Activated naive CD4-positive, alpha-beta T cell treated with anti-CD3 and anti-CD28 coated beads for 36 hours (primary cell): Measurements from ENCODE around the gene PLEKHN1. TPM values are rescaled to one million over a fixed set of nuclear protein-coding genes. Genes with fewer than 3 reads are reported as not detected.
A peak's percentile ranks its signal among the peaks of the same experiment; 100 is the strongest.

Experiments
- CTCF ChIA-PET: fragments of 350-600 bp; sonication (Branson Sonifier 250); formaldehyde crosslinking; loops from one replicate; lab custom pipeline; 2021; ENCODE audit warnings: antibody characterized with exemption; lab: Charles Lee
- DNase-seq: peaks from one replicate; pipeline ENCODE4 v3.0.0-alpha.2; 2020
- H3K27ac Mint-ChIP-seq: one replicate; pipeline ENCODE4 v1.8.0; 2021; ENCODE audit warnings: mild to moderate bottlenecking, mixed read lengths
- H3K27me3 Mint-ChIP-seq: one replicate; pipeline ENCODE4 v1.8.0; 2021; ENCODE audit warnings: low read depth, mixed read lengths
- H3K36me3 Mint-ChIP-seq: one replicate; pipeline ENCODE4 v1.8.0; 2021; ENCODE audit warnings: low read depth, mixed read lengths
- H3K4me1 Mint-ChIP-seq: one replicate; pipeline ENCODE4 v1.8.0; 2021; ENCODE audit warnings: low read depth, mixed read lengths
- H3K4me3 Mint-ChIP-seq: one replicate; pipeline ENCODE4 v1.8.0; 2021; ENCODE audit warnings: mild to moderate bottlenecking, moderate library complexity, mixed read lengths
- H3K9me3 Mint-ChIP-seq: one replicate; pipeline ENCODE4 v1.8.0; 2021; ENCODE audit warnings: mixed read lengths
- intact Hi-C: fragments of 100-400 bp; cut with micrococcal nuclease; formaldehyde crosslinking; loops from one replicate; pipeline ENCODE4 v1.15.1; 2023
- total RNA-seq, 2 experiments: library from RNA; stranded (reverse); gene quantifications; one replicate each; pipeline ENCODE4 v1.2.3, GENCODE V29; 2021

PLEKHN1 gene
- total RNA-seq, 2 experiments from 2014 or later, result 0.52 to 0.69 TPM

DNA sequence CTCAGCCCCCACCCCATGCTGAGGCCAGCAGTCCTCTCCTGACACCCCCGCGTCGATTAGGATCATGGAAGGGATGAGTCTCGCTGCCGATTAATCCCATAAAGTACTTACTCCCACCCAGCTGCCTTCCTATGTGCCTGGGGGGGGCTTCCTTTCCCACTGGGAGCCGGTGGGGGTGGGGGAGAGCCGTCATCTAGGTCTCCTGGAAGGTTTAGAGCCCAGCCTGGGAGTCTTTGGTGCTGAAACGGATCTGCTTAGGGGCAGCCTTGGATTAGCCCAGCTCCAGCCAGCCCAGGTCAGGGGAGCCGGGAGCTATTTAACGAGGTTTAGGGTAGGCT lies 32.7 kb upstream of the PLEKHN1 start:
- intact Hi-C loops, result no loop called here
- no peak for DNase-seq
- no peak overlapping the region for H3K4me3 Mint-ChIP-seq
- H3K9me3 Mint-ChIP-seq, result no peaks in the 10 kb centered on the region
- H3K4me1 Mint-ChIP-seq, result peaks cover 6% of the 10 kb centered on the region
- H3K27ac Mint-ChIP-seq, result no peak overlapping the region
- H3K27me3 Mint-ChIP-seq, result peaks cover 22% of the 10 kb centered on the region
- CTCF ChIA-PET, result no interaction called here
- no peaks in the 10 kb centered on the region for H3K36me3 Mint-ChIP-seq

DNA sequence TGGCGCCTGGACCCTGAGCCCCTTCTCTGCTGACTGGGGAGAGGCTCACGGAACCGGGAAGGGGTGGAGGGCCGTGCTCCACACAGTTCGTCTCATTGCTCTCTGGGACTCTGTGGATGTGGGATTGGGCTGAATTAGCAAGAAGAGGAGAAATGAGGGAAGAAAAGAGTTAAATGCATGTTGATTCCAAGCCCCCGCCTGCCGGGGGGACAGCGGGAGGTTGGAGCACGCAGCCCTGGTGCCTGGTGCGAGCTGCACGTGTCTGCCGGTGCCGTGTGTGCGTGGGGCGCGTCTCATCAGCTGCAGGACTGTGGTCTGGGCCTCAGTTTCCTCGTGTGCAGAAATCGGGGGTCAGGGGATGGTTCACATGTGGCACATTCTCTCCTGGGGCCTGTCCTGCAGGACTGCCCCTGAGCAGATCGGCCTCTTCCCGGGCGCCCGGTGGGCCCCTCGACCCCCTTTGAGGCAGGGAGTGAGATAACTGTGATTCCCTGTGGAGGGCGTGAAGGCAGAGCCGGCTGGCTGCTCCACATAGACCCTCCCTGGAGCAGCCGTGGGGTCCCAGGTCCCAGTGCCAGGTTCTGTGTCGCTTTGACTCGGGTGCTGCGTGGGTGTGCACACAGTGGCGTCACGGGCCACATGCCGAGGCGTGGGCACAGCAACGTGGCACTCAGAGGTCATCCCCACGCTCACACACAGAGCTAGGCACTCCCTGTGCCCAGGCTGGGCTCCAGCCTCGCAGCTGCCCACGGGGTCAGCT lies 31.1 kb upstream of the PLEKHN1 start:
- H3K27me3 Mint-ChIP-seq, result peaks cover 25% of the 10 kb centered on the region
- peaks cover 6% of the 10 kb centered on the region for H3K4me1 Mint-ChIP-seq
- no peaks in the 10 kb centered on the region for H3K9me3 Mint-ChIP-seq
- intact Hi-C loops, result no loop called here
- no peak overlapping the region for H3K4me3 Mint-ChIP-seq
- H3K36me3 Mint-ChIP-seq, result no peaks in the 10 kb centered on the region
- CTCF ChIA-PET, result no interaction called here
- H3K27ac Mint-ChIP-seq, result no peak overlapping the region
- no peak for DNase-seq

DNA sequence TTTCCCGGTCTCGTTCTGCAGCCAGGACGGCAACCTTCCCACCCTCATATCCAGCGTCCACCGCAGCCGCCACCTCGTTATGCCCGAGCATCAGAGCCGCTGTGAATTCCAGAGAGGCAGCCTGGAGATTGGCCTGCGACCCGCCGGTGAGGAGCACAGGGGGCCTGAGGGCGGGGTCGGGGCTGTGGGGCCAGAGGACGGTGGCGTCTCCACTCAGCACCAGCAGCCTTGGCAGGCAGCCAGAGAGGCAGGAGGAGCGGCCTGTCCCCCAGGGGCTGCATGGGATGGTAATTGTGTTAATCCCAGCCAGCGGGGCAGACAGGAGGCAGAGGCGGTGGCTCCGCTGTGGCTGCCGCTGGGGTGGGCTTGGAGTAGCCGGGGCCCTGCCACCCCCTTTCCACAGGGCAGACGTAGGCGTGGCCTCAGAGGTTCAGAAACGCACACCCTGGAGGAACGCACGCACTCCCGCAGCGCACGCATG lies 30.5 kb upstream of the PLEKHN1 start:
- Mint-ChIP-seq H3K27me3 (peaks cover 28% of the 10 kb centered on the region), H3K4me1 (peaks cover 8% of the 10 kb centered on the region)

DNA sequence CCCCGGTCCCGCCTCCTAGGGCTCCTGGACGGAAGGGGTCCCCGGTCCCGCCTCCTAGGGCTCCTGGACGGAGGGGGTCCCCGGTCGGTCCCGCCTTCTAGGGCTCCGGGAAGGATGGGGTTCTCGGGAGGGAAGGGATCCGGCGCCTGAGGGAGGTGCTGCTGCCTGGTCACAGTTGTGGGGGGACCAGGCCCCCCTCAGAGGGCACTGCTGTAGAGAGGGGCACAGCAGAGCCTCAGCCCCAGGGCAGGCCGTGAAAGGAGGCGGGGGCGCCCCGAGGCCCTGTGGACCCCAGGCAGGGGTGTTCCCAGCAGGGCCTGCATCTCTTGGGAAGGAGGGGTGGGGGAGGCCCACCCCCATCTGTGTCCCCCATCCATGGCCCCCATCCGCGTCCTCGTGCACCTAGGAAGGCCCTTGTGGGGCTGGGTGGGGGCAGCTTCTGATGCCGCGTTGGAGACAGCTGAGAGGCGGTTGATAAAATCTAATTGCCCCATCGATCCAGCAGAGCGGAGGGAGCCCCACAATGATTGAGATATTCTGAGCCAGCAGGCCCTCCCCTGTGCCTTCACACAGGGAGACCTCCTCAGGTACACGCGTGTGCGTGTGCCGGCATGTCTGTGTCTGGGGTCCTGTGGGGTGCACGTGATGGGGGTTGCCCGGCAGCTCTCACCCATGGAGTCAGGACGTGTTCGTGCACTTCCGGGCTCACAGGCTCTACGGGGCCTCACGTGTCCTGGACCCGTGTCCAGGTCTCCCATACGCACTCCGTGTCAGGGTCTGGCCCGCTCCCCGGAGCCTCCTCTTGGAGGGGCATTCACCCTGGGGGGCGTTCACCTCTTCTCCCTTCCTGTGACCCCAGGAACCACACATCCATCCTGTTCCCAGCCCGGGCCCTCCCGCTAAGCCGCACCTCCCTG lies 29.7 kb upstream of the PLEKHN1 start:
- peaks cover 13% of the 10 kb centered on the region for H3K4me1 Mint-ChIP-seq
- no peaks in the 10 kb centered on the region for H3K36me3 Mint-ChIP-seq
- peaks cover 28% of the 10 kb centered on the region for H3K27me3 Mint-ChIP-seq
- H3K9me3 Mint-ChIP-seq, result no peaks in the 10 kb centered on the region
- no peak for DNase-seq
- no peak overlapping the region for H3K4me3 Mint-ChIP-seq
- H3K27ac Mint-ChIP-seq, result no peak overlapping the region
- intact Hi-C loops, result no loop called here
- CTCF ChIA-PET, result no interaction called here

More for the DNA sequence above, 30.5 kb upstream of the PLEKHN1 start:
- CTCF ChIA-PET, result no interaction called here
- Mint-ChIP-seq H3K36me3 (no peaks in the 10 kb centered on the region), H3K4me3 (no peak overlapping the region), H3K9me3 (no peaks in the 10 kb centered on the region), H3K27ac (no peak overlapping the region)
- intact Hi-C loops, result no loop called here
- no peak for DNase-seq

DNA sequence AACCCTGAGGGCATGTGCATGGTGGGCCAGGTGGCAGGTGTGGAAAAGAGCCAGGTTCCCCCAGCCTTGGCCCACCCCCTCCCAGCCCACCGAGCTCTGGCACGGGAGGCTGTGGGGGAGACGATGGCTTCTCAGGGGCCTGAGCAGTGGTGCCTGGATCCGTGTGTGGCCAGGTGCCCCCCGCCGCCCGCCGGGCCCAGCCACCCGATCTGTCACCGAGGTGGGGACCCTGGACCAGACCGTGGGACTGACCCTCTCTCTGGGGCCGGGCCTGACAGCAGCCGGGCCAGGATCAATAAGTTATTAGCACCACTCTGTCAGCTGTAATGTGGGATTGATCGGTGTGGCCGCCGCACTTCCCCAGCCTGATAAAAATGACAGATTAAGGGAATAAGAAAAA lies 28.8 kb upstream of the PLEKHN1 start:
- Mint-ChIP-seq H3K36me3 (no peaks in the 10 kb centered on the region), H3K4me3 (no peak overlapping the region), H3K27me3 (peaks cover 28% of the 10 kb centered on the region), H3K9me3 (no peaks in the 10 kb centered on the region), H3K27ac (no peak overlapping the region), H3K4me1 (peaks cover 13% of the 10 kb centered on the region)
- CTCF ChIA-PET, result no interaction called here
- intact Hi-C loops, result no loop called here
- no peak for DNase-seq

DNA sequence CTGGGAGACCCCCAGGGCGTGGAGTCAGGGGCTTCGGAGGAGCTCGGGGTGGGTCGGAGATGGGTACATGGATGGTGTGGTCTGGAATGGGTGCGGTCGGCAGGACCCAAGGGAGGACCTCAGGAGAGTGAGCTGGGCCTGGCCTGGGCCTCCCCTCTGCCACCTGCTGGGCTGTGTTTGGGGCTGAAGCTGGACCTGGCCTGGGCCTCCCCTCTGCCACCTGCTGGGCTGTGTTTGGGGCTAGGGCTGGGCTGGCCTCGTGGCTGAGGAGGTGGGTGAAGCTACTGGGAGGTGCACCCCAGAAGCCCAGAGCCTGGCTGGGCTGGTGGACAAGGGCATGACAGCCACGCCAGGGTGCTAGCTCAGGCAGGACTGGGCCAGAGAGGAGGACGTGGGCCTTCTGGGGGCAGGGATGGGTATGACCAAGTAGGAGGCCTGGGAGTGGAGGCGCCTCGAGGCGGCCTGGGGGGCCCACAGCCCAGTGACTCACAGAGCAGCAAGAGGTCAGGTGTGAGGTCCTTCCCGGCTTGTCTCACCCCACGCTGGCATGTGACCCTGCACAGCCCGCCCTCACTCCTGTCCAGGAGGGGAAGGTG lies 28.1 kb upstream of the PLEKHN1 start:
- intact Hi-C loops, result no loop called here
- H3K4me1 Mint-ChIP-seq, result peaks cover 13% of the 10 kb centered on the region
- no peak overlapping the region for H3K27ac Mint-ChIP-seq
- H3K27me3 Mint-ChIP-seq, result peaks cover 28% of the 10 kb centered on the region
- no peaks in the 10 kb centered on the region for H3K36me3 Mint-ChIP-seq
- no peaks in the 10 kb centered on the region for H3K9me3 Mint-ChIP-seq
- no peak overlapping the region for H3K4me3 Mint-ChIP-seq
- no peak for DNase-seq
- CTCF ChIA-PET, result interaction anchor here (0.6 to 1.3 kb wide), 2 partner anchors 10 to 32 kb away, joined by 3 to 7 read pairs; no protein-coding TSS in a partner anchor

DNA sequence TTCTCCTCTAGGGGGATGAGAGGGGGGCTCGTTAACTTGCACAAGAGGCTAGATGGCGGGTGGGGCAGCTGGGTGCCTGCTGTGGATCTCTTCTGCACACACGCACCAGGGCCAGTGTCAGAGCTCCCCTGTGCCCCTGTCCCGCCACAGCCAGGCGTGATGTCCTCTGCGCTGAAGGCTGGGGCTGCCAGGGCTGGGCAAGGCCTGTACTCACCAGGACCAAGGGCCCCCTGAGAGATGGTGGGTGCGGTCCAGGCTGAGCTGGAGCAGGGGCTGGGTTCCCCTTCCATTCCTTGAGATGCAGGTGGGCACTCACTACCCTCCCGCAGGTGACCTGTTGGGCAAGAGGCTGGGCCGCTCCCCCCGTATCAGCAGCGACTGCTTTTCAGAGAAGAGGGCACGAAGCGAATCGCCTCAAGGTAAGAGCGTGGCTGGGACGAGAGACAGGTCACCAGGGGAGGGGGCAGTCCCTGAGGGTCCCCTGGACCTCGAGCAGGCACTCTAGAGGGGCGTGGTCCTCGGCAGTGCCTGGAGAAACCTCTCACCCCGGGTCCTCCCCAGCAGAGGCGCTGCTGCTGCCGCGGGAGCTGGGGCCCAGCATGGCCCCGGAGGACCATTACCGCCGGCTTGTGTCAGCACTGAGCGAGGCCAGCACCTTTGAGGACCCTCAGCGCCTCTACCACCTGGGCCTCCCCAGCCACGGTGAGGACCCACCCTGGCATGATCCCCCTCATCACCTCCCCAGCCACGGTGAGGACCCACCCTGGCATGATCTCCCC lies 27.4 kb upstream of the PLEKHN1 start:
- no peak overlapping the region for H3K27ac Mint-ChIP-seq
- H3K27me3 Mint-ChIP-seq, result peaks cover 28% of the 10 kb centered on the region
- H3K4me1 Mint-ChIP-seq, result peaks cover 13% of the 10 kb centered on the region
- H3K4me3 Mint-ChIP-seq, result no peak overlapping the region
- no peaks in the 10 kb centered on the region for H3K36me3 Mint-ChIP-seq
- CTCF ChIA-PET, result interaction anchor here (0.6 to 1.3 kb wide), 2 partner anchors 10 to 33 kb away, joined by 3 to 7 read pairs; no protein-coding TSS in a partner anchor
- intact Hi-C loops, result no loop called here
- no peak for DNase-seq
- no peaks in the 10 kb centered on the region for H3K9me3 Mint-ChIP-seq

DNA sequence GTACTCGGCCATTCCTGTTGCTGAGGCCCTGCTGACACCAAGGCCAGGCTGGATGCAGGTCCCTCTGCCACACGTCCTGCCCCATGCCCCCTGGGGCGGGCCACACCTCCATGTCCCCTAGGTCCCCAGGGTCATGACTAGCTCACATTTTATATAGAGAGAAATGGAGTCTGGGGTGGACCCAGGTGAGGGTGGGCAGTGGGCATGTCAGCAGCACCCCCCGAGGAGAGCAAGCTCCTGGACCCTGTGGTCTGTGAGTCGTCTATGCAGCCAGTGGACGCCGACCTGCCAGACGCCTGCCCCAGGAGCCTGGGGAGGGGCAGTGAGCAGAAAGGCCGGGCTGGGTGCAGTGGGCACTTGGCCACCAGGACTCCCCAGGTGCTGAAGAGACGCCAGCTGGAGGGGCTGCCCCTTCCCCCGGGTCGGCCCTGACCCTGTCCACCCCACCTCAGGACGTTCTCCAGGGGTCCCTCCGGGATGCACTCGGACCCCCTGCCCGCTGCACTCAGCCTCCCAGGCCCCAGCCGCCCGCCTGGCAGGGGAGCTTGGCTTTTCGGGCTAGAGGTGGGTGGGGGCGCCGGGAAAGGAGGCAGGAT lies 26.7 kb upstream of the PLEKHN1 start:
- H3K27me3 Mint-ChIP-seq, result peaks cover 28% of the 10 kb centered on the region
- CTCF ChIA-PET, result no interaction called here

DNA sequence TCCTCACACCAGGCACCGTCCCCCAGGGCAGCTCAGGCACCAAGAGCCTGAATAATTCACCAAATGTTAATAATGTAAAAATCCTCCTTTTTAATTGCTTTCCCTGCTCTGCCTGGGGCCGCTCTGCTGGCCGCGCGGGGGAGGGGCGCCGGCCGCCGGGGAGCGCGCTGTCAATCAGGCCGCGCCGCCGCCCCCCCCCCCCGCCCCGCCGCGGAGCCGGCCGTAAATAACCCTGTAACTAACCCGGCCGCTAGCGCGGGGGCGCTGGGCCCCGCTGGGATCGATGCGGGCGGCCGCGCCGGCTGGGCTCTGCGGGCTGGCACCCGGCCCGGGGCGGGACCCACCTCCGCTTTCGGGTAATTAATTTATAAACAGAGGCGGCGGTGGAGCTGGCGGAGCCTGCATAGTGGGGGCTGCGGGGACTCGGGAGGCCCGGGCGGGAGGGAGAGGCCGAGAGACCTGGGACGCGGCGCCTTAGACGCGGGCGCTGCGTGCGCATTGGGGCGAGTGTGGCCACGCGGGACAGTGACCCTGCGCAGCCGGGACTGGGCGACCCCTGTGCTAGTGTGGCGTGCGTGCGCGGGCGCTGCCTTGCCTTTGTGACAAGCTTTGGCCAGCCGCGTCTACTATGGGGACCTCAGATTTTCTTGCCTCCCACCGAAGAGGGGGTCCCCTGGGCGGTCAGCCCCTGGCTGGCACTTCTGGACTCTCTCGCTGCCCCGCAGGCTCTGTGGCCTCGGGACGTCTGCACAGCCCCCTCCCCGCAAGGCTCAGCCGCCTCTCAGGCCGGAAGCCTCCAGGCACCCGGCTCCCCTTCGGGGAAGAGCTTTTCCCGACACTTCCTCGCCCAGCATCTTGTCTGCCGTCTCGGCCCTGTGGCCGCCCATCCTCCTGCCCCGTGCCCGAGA lies 25.9 kb upstream of the PLEKHN1 start:
- no peak for DNase-seq
- H3K4me3 Mint-ChIP-seq, result peak overlapping the region; percentile 41
- H3K36me3 Mint-ChIP-seq, result peaks cover 3% of the 10 kb centered on the region
- H3K27ac Mint-ChIP-seq, result no peak overlapping the region
- H3K27me3 Mint-ChIP-seq, result peaks cover 25% of the 10 kb centered on the region
- H3K9me3 Mint-ChIP-seq, result no peaks in the 10 kb centered on the region
- CTCF ChIA-PET, result interaction anchor here (1.2 kb wide), 1 partner anchor 36 kb away, joined by 5 read pairs; no protein-coding TSS in a partner anchor
- H3K4me1 Mint-ChIP-seq, result peaks cover 10% of the 10 kb centered on the region
- intact Hi-C loops, result loop anchor here (2.0 kb wide), 2 partner anchors 18 to 34 kb away; partner anchors contain the start of gene NOC2L

More for the DNA sequence above, 26.7 kb upstream of the PLEKHN1 start:
- DNase-seq, result no peak
- Mint-ChIP-seq H3K27ac (no peak overlapping the region), H3K36me3 (no peaks in the 10 kb centered on the region), H3K4me3 (no peak overlapping the region), H3K9me3 (no peaks in the 10 kb centered on the region), H3K4me1 (peaks cover 13% of the 10 kb centered on the region)
- intact Hi-C loops, result loop anchor here (2.0 kb wide), 2 partner anchors 19 to 33 kb away; partner anchors contain the start of gene NOC2L

DNA sequence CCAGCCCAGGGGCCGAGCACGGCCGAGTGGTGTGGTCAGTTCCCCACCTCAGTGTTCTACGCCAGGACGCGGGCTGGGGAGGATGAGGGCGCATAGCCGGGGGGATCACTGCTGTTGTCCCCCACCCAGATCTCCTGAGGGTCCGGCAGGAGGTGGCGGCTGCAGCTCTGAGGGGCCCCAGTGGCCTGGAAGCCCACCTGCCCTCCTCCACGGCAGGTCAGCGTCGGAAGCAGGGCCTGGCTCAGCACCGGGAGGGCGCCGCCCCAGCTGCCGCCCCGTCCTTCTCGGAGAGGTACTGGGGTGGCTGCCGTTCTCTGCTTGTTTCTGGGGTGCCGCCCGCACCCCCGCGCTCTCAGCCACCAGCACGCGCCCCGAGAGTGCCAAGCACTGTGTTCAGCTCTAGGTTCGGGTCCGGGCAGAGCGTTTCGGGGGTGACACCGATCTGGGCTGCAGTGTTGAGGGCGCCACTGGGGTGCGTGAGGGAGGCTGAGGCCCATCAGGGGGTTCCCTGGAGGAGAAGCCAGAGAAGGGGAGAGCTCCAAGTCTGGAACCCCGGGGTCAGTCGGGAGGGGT lies 25.2 kb upstream of the PLEKHN1 start:
- H3K9me3 Mint-ChIP-seq, result no peaks in the 10 kb centered on the region
- intact Hi-C loops, result loop anchor here (2.0 kb wide), 2 partner anchors 18 to 34 kb away; partner anchors contain the start of gene NOC2L
- H3K36me3 Mint-ChIP-seq, result peaks cover 11% of the 10 kb centered on the region
- H3K27me3 Mint-ChIP-seq, result peaks cover 20% of the 10 kb centered on the region
- DNase-seq, result no peak
- H3K4me1 Mint-ChIP-seq, result peaks cover 7% of the 10 kb centered on the region
- H3K27ac Mint-ChIP-seq, result no peak overlapping the region
- CTCF ChIA-PET, result interaction anchor here (1.2 kb wide), 1 partner anchor 36 kb away, joined by 5 read pairs; no protein-coding TSS in a partner anchor
- H3K4me3 Mint-ChIP-seq, result peak overlapping the region; percentile 46
